Liver (tissue), 9 donors: ENCODE data around the gene SPATA17. TPM values are rescaled to one million over a fixed set of nuclear protein-coding genes. Genes with fewer than 3 reads are reported as not detected.

Experiments
- DNase-seq: peaks from one replicate; pipeline ENCODE4 v3.0.0-alpha.2; 2017; ENCODE audit warnings: low spot score
- H3K27ac ChIP-seq, 2 donors: one replicate each; pipeline ENCODE4 v1.7.0; 2013; ENCODE audit warnings: inconsistent platforms in 2 of 2, low read length in 2 of 2, control low read depth in 1 of 2, low read depth in 1 of 2, mild to moderate bottlenecking in 1 of 2
- H3K27me3 ChIP-seq, 4 donors: one replicate each; pipeline versions ENCODE4 v1.6.1 to v1.7.0; 2013; ENCODE audit warnings: low read length in 3 of 4, inconsistent platforms in 1 of 4, mild to moderate bottlenecking in 1 of 4, moderate library complexity in 1 of 4; ENCODE audit not compliant: control insufficient read depth in 4 of 4, insufficient read depth in 4 of 4
- H3K36me3 ChIP-seq, 4 donors: one replicate each; pipeline versions ENCODE4 v1.6.1 to v1.7.0; 2013; ENCODE audit warnings: low read length in 3 of 4, mild to moderate bottlenecking in 3 of 4, low read depth in 1 of 4, moderate library complexity in 1 of 4; ENCODE audit not compliant: control insufficient read depth in 4 of 4, insufficient read depth in 3 of 4
- H3K4me1 ChIP-seq, 4 donors: one replicate each; pipeline versions ENCODE4 v1.6.1 to v1.7.0; 2013; ENCODE audit warnings: low read length in 3 of 4, mild to moderate bottlenecking in 3 of 4, moderate library complexity in 1 of 4; ENCODE audit not compliant: control insufficient read depth in 4 of 4, insufficient read depth in 4 of 4
- H3K4me3 ChIP-seq, 3 donors: one replicate each; pipeline versions ENCODE4 v1.6.1 to v1.7.0; 2013; ENCODE audit warnings: low read length in 3 of 3, control low read depth in 1 of 3, low read depth in 1 of 3, mild to moderate bottlenecking in 1 of 3
- H3K9ac ChIP-seq, 2 donors: one replicate each; pipeline ENCODE4 v1.7.0; 2013; ENCODE audit warnings: low read length in 2 of 2, mild to moderate bottlenecking in 2 of 2, moderate library complexity in 2 of 2, control low read depth in 1 of 2, low read depth in 1 of 2
- H3K9me3 ChIP-seq, 4 donors: one replicate each; pipeline versions ENCODE4 v1.6.1 to v1.7.0; 2013; ENCODE audit warnings: low read length in 3 of 4; ENCODE audit not compliant: control insufficient read depth in 4 of 4
- CTCF ChIP-seq: fragments of 150-350 bp; IDR thresholded peaks from 2 replicates; pipeline ENCODE4 v1.5.1; 2017; ENCODE audit warnings: improper control_type of control experiment, low read depth, low read length; ENCODE audit not compliant: missing input control
- EGR1 ChIP-seq, 2 donors: IDR thresholded peaks; 2 replicates each; pipeline ENCODE4 v1.6.1; 2016 to 2018; ENCODE audit warnings: antibody characterized with exemption in 2 of 2, low read depth in 2 of 2
- FOXA1 ChIP-seq: IDR thresholded peaks from 2 replicates; pipeline ENCODE4 v1.6.1; 2016; ENCODE audit warnings: antibody characterized with exemption
- FOXA2 ChIP-seq: IDR thresholded peaks from 2 replicates; pipeline ENCODE4 v1.6.1; 2016; ENCODE audit warnings: antibody characterized with exemption
- GABPA ChIP-seq, 2 donors: IDR thresholded peaks in 1 of 2; conservative IDR thresholded peaks in 1 of 2; 2 replicates each; pipeline ENCODE4 v1.6.1; 2016; ENCODE audit warnings: antibody characterized with exemption in 2 of 2, mild to moderate bottlenecking in 1 of 2, moderate library complexity in 1 of 2
- HNF4A ChIP-seq, 2 donors: conservative IDR thresholded peaks; 2 replicates each; pipeline ENCODE4 v1.6.1; 2016; ENCODE audit warnings: antibody characterized with exemption in 2 of 2, mild to moderate bottlenecking in 2 of 2
- HNF4G ChIP-seq: IDR thresholded peaks from 2 replicates; pipeline ENCODE4 v1.6.1; 2016; ENCODE audit warnings: antibody characterized with exemption
- JUND ChIP-seq, 2 donors: IDR thresholded peaks; 2 replicates each; pipeline ENCODE4 v1.6.1; 2016; ENCODE audit warnings: antibody characterized with exemption in 2 of 2
- NR2F2 ChIP-seq: IDR thresholded peaks from 2 replicates; pipeline ENCODE4 v1.6.1; 2016; ENCODE audit warnings: antibody characterized with exemption
- RXRA ChIP-seq, 2 donors: IDR thresholded peaks; 2 replicates each; pipeline ENCODE4 v1.6.1; 2017 to 2018; ENCODE audit warnings: antibody characterized with exemption in 2 of 2, mild to moderate bottlenecking in 1 of 2
- SP1 ChIP-seq: IDR thresholded peaks from 2 replicates; pipeline ENCODE4 v1.6.1; 2018; ENCODE audit warnings: antibody characterized with exemption, mild to moderate bottlenecking
- YY1 ChIP-seq: IDR thresholded peaks from 2 replicates; pipeline ENCODE4 v1.6.1; 2016; ENCODE audit warnings: antibody characterized with exemption, mild to moderate bottlenecking
- ZBTB33 ChIP-seq: IDR thresholded peaks from 2 replicates; pipeline ENCODE4 v1.6.1; 2016; ENCODE audit warnings: antibody characterized with exemption
- WGBS: extraction: QIAGEN DNeasy Blood & Tissue Kit; methylation state at CpG from one replicate; pipeline ENCODE4 v1.1.7; 2013; 5-methylcytosine and 5-hydroxymethylcytosine counted together
- polyA plus RNA-seq, 2 donors: library from polyadenylated mRNA; stranded (reverse) in 1 of 2; unstranded in 1 of 2; fragments of 200-250 nt in 1 of 2; fragments of >200 nt in 1 of 2; fragmentation: Nextera tagmentation in 1 of 2; extraction: Ambion mirVana in 1 of 2; gene quantifications; one replicate each; pipeline versions ENCODE4 v1.2.1 to v1.2.3, GENCODE V29; 2013 to 2015
- total RNA-seq, 2 donors: library from RNA; depleted of rRNA; stranded (reverse); fragments of >200 nt; gene quantifications; one replicate each; pipeline ENCODE4 v1.2.3, GENCODE V29; 2014
- TF ChIP-seq, protein P1 (sequence below): IDR thresholded peaks from 2 replicates; pipeline ENCODE4 v1.6.1; 2016; ENCODE audit warnings: antibody characterized with exemption, mild to moderate bottlenecking
- TF ChIP-seq, protein P2 (sequence below): IDR thresholded peaks from 2 replicates; pipeline ENCODE4 v1.6.1; 2016; ENCODE audit warnings: antibody characterized with exemption
- TF ChIP-seq, protein P3 (sequence below): IDR thresholded peaks from 2 replicates; pipeline ENCODE4 v1.6.1; 2016; ENCODE audit warnings: antibody characterized with exemption
- donor health status: healthy.
- donor health status: healthy.
- donor health status: healthy.
- donor health status: healthy.
- donor health status: healthy.

The SPATA17 gene
- total and polyA plus RNA-seq, 4 donors, result 0.08 TPM; not detected in 2

DNA sequence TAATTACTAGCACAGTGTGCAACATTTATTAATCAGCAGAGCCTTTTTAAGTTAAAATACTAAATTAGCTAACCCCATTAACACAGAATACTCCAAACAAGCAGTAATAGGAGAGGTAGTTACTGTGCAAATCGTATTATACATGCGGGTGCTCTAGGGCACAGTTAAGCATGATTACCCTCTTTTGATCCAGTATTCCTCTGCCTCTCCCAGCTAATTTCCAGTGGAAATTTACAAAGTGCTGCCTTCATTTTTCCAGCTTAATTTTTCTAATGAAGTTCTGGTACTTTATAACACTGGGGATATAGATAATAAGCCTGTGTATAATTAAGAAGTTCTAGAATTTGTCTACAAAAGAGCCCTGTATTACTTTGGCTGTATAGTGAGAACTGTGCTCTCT, 159.9 kb downstream of the SPATA17 start (continued):
- TF ChIP-seq, protein P1, sequence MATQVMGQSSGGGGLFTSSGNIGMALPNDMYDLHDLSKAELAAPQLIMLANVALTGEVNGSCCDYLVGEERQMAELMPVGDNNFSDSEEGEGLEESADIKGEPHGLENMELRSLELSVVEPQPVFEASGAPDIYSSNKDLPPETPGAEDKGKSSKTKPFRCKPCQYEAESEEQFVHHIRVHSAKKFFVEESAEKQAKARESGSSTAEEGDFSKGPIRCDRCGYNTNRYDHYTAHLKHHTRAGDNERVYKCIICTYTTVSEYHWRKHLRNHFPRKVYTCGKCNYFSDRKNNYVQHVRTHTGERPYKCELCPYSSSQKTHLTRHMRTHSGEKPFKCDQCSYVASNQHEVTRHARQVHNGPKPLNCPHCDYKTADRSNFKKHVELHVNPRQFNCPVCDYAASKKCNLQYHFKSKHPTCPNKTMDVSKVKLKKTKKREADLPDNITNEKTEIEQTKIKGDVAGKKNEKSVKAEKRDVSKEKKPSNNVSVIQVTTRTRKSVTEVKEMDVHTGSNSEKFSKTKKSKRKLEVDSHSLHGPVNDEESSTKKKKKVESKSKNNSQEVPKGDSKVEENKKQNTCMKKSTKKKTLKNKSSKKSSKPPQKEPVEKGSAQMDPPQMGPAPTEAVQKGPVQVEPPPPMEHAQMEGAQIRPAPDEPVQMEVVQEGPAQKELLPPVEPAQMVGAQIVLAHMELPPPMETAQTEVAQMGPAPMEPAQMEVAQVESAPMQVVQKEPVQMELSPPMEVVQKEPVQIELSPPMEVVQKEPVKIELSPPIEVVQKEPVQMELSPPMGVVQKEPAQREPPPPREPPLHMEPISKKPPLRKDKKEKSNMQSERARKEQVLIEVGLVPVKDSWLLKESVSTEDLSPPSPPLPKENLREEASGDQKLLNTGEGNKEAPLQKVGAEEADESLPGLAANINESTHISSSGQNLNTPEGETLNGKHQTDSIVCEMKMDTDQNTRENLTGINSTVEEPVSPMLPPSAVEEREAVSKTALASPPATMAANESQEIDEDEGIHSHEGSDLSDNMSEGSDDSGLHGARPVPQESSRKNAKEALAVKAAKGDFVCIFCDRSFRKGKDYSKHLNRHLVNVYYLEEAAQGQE, result no peak

- no peak overlapping the region for H3K9ac ChIP-seq
- 79% methylated on average over 1 of the region's 1 CpG for WGBS
- H3K4me1 ChIP-seq, result no peaks in the 10 kb centered on the region
- no peaks in the 10 kb centered on the region for H3K9me3 ChIP-seq
- no peak overlapping the region for H3K4me3 ChIP-seq
- TF ChIP-seq, protein P1, result no peak
- TF ChIP-seq FOXA1 (no peak), YY1 (no peak), HNF4A (conservative IDR thresholded peaks at IDR 0.05) (no peak), ZBTB33 (no peak), NR2F2 (no peak), FOXA2 (no peak), RXRA (IDR thresholded peaks at IDR 0.05) (no peak), CTCF (no peak), EGR1 (IDR thresholded peaks at IDR 0.05; ENCODE audit: low read depth in 2 of 2) (no peak), HNF4G (no peak), JUND (IDR thresholded peaks at IDR 0.05) (no peak), GABPA (IDR thresholded peaks at IDR 0.05 in 1 of 2, conservative IDR thresholded peaks at IDR 0.05 in 1 of 2) (no peak), SP1 (no peak)
- TF ChIP-seq, protein P2, sequence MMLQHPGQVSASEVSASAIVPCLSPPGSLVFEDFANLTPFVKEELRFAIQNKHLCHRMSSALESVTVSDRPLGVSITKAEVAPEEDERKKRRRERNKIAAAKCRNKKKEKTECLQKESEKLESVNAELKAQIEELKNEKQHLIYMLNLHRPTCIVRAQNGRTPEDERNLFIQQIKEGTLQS, result no peak
- TF ChIP-seq, protein P3, sequence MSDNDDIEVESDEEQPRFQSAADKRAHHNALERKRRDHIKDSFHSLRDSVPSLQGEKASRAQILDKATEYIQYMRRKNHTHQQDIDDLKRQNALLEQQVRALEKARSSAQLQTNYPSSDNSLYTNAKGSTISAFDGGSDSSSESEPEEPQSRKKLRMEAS, result no peak
- no peaks in the 10 kb centered on the region for H3K36me3 ChIP-seq
- no peak for DNase-seq
- H3K27ac ChIP-seq, result no peak overlapping the region
- H3K27me3 ChIP-seq, result no peaks in the 10 kb centered on the region
Measured at GRCh38 chr1:217805792-217806191, 174.6 kb downstream of the SPATA17 start.
